D341Med (cell line): ENCODE measurements around the gene DOCK8.
A peak's percentile ranks its signal among the peaks of the same experiment; 100 is the strongest.
"Not testable (repeated sequence)": the region's sequence is repeated elsewhere in the genome, so short reads cannot be mapped to it uniquely, and the experiment has no call there.

Experiments
- DNase-seq: peaks from one replicate; pipeline ENCODE4 v3.0.0; 2012; ENCODE audit warnings: low spot score

Gene DOCK8

GRCh38 chr9:365436-365835 lies 150.8 kb downstream of the DOCK8 start:
- no peak for DNase-seq

- no peak for DNase-seq
Observed at GRCh38 chr9:366620-367019, 152.0 kb downstream of the DOCK8 start.

DNA sequence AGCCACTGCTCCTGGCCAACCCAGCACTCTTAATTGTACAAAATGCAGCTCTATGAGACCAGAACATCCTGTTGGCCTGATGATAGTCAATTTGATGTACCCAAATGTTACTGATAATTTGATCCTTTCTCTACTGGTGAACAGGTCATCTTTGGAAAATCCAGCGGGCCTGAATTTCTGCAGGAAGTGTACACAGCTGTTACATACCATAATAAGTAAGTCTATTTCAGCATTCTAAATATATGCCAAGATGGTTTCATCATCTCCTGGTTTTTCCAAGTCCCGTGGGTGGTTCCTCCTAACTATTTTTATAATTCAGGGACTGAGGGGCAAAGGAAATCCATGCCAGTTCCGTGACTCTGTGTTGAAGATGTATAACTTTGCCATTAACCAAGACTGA lies 155.4 kb downstream of the DOCK8 start:
- DNase-seq: no peak

DNA sequence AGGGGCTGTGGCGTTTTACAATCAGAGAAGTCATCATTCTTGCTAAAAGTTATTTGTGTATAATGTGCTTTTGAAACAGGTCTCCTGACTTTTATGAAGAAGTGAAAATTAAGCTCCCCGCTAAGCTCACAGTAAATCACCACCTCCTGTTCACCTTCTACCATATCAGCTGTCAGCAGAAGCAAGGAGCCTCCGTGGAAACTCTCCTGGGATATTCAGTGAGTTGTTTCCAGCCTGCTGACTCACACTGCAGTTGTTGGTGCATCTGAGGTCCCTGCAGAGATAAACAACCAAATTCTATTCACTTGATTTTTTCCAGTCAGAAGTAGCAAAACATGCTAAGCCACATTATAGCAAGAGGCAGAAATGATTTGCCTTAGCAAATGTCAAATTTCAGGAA lies 156.7 kb downstream of the DOCK8 start:
- peak; percentile 48 for DNase-seq

DNA sequence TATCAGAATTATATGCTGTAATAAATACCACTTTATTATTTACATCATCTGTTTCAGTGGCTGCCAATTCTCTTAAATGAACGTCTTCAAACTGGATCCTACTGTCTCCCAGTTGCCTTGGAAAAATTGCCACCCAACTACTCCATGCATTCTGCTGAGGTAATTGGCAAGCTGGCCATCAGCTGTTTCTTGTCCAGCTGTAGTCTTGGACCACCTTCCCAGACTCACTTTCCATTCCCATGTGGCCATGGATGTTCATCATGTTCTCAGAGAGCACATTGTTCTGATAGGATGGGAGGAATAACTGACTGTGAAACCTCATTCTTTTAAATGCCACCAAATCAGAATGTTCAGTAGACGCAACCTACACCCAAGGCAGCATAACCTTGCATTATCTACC lies 157.5 kb downstream of the DOCK8 start:
- DNase-seq: no peak

DNA sequence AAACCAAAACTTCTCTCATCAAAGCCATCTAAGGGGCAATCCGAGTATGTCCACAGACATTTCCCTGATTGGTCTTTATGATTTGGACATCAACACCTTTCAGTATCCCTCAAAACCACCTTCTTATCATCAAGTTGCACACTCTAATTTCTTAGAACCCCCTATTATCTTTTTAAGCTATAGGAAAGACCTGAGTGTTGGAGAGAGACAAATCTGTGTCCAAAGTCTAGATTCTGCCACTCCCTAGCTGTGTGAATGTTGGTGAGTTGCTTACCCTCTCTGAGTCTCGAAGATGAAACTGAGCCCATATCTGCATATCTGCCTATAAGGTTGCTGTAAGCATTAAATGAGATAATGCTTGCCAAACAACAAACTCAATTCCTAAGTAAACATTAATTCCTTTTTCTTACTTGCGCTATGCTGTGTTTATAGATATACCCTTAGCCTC lies 159.1 kb downstream of the DOCK8 start:
- DNase-seq: no peak

- no peak for DNase-seq
Observed at GRCh38 chr9:374736-375135, 160.1 kb downstream of the DOCK8 start.

DNA sequence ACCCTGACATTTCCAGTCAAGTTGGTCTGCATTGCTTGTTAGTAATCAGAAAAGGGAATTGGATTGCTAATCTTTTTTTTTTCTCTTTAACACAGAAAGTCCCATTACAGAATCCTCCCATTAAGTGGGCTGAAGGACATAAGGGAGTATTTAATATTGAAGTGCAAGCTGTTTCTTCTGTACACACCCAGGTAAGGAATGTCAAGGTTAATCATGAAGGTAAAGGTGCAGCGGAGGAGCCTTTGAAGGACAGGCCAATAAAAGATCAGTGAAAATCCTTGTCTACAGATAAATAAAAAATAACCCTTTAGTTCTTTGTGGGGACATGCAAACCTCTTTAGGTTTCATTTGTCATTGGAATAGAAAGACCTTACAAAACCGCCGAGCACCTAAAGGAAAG lies 161.4 kb downstream of the DOCK8 start:
- DNase-seq: no peak

- DNase-seq: no peak
Observed at GRCh38 chr9:378263-378662, 163.6 kb downstream of the DOCK8 start.

DNA sequence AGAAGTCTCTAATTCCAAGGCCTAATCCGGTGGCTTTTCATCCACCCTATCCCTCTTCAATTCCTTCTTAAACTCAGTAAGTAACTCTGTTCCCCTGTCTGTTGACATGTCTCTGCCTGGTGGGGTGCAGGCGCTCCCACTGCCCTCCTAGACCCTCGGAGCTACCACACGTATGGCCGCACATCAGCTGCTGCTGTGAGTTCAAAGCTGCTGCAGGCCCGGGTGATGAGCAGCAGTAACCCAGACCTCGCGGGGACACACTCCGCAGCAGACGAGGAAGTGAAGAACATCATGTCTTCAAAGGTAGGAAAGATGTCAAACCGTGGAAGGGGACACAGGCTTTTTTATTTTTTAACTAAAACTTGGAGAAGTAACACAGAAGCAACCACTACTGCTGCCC lies 167.7 kb downstream of the DOCK8 start:
- DNase-seq: peak; percentile 57

DNA sequence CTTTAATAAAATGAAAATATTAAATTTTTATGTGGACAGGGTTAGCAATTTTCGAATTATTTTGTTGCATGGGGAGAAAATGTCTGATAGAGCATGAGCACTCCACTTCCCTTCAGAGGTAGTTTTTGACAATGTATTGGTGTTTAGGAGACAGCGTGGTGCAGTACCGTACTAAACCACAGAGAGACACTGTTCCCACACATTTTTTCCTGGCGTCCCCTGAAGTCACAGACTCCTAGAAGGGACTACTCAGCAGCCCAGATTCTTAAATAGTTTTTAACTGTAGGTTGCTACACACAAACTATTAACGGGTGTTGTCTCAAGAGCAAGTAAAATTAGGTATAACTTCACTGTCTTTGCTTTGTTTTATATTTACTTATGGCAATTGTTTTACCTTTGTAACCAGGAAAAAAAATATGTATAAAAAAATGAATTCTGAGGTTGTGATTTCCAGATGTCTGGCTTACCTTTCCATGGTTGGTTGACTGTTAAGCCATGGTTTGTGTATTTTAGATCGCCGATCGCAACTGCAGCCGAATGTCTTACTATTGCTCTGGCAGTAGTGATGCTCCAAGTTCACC lies 171.2 kb downstream of the DOCK8 start:
- DNase-seq: peak; percentile 69

DNA sequence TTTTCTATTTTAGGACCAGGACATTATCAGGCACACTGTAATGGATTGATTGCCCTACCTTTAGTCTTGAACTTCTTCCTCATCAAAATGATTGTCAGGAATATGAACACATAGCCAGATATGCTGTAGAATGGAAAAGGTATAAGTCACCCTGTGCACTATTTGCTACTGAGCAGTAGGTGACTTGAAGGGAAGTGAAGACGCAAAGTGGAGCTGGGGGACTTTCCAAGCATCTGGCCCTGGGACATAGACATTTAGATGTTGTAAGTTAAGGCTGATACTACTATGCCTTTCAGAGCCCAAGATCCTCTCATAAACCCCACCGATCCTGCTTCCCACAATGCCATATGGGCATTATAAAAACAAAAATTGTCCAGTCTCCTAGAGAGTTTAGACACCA lies 174.5 kb downstream of the DOCK8 start:
- no peak for DNase-seq

DNA sequence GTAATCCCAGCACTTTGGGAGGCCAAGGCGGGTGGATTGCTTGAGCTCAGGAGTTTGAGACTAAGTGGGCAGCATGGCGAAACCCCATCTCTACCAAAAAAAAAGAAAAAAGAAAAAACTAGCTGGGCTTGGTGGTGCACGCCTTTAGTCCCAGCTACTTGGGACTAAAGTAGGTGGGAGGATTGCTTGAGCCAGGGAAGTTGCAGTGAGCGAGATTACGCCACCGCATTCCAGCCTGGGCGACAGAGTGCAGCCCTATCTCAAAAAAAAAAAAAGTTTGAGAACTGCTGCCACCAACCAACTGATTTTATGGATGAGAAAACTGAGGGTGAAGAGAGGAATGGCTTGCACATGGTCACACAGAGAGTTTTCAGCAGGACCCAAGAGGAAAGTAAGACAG lies 175.1 kb downstream of the DOCK8 start:
- DNase-seq: no peak

GRCh38 chr9:392077-392804 lies 177.6 kb downstream of the DOCK8 start:
- DNase-seq: no peak

DNA sequence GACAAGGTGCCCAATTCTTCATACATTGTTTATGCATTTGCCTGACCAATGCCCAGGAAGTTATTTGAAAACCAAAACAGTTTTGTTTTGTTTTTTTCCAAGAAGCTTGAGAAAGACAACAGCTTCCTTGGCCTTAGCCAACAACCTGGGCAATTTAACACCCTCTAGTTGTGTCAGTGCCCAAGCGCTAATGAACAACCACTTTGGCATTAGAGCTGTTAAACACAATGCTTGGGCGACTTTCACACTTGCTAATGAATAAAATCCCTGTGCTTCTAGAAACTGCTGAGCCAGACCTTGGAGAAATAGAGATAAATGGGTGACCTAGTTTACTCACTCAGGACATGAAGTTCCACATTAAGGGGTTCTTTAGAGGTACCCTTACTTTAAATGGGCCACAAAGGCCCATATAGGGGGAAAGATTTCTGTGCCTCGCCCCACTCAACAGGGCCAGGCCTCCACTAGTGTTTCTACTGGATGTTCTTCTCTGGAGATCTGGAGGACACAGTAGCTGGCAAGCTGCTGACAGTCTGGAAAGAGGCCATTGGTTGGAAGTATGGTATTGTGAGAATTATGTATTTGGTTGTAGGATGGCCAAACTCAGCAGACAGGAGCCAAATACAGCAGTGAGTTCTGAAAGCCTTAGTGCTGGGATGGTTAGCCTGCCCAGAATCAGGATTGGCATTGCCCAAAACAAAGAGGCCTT lies 179.8 kb downstream of the DOCK8 start:
- DNase-seq: no peak

DNA sequence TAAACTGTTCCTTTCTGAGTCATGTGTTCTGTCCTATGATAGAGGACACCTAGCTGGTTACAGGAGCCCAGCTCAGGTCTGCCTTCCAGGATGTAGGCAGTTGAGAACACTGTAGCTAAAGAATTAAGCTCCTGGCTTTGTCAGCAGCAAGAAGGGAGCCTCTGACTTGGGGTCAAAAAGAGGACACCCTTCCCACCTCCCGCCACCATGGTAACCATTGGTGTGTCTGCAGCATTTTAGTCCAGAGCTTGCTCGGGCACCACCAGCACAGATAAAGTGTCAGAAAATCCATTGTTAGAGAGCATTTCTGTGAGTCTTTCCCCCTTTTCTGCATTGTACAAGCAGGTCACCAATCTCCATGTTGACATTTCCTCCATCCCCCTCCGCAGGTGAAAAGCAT lies 181.7 kb downstream of the DOCK8 start:
- DNase-seq: no peak

GRCh38 chr9:398085-398484 lies 183.4 kb downstream of the DOCK8 start:
- no peak for DNase-seq

- DNase-seq: peak; percentile 68
Observed at GRCh38 chr9:401223-401622, 186.6 kb downstream of the DOCK8 start.

GRCh38 chr9:404234-404633 lies 189.6 kb downstream of the DOCK8 start:
- no peak for DNase-seq

DNA sequence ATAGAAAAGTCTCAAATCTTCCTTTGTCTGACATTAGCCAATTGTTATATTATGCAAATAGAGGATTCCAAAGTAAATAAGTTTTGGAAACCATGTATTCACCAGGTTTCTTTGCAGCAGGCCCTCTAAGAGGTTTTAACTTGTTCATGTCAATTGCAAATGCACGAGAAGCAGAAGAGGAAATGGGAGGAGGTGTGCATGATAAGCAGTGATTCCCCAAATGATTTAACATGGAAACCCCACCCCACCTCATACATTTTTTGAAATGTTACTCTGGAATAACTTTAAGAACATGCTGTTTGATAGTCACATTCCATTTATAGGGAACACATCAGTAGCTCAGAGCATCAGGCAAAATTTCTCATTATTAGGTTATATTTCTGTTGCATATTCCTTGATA lies 190.7 kb downstream of the DOCK8 start:
- DNase-seq: no peak

DNA sequence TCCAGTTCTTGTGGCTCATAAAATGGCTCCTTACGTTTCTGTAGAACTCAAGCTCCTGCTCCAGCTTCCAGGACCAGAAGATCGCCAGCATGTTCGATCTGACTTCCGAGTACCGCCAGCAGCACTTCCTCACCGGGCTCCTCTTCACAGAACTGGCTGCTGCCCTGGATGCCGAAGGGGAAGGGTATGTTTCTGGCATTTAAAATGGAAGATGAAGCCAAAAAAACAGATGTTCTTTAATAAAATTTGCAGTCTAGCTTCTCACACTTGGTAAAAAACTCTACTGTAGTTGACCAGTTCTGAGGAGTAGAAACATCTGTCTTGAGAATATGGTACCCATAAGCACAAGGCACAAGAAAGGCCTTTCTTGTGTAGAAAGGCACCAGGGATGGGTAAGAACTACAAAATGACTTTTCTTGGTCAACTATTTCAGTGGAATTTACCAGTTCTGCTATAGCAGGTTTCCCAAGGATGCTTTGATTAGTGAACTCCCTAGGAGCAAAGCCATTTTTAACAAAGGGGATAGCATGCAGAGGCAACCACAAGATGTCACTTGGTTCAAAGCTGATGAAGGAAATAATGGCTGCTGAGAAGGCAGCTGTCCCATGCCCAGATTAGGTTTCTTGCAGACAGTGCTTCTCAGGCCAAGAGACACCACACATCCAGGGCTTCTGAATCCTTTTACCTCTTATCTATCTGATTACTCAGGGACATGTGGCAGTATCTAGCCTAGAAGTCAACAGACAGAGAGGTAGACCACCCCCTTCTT lies 192.4 kb downstream of the DOCK8 start:
- DNase-seq: no peak

DNA sequence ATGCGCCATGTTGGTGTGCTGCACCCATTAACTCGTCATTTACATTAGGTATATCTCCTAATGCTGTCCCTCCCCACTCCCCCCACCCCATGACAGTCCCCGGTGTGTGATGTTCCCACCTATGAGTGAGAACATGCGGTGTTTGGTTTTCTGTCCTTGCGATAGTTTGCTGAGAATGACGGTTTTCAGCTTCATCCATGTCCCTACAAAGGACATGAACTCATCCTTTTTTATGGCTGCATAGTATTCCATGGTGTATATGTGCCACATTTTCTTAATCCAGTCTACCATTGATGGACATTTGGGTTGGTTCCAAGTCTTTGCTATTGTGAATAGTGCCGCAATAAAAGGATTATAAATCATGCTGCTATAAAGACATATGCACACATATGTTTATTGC lies 195.0 kb downstream of the DOCK8 start:
- DNase-seq: not testable (repeated sequence)

- no peak for DNase-seq
Observed at GRCh38 chr9:414595-414994, 199.9 kb downstream of the DOCK8 start.
